Natural killer cell (primary cell): ENCODE measurements around the gene EXOC6B. TPM values are rescaled to one million over a fixed set of nuclear protein-coding genes. Genes with fewer than 3 reads are reported as not detected.
"Not testable (repeated sequence)": the region's sequence is repeated elsewhere in the genome, so short reads cannot be mapped to it uniquely, and the experiment has no call there.

Source experiments
- ATAC-seq, 3 donors: fragments of 150-1000 bp in 2 of 3; fragments of 200-7000 bp in 1 of 3; cut with Tn5 transposase; 1 replicate in 1 of 3; 2 replicates in 2 of 3; pipeline ENCODE4 v1.10.0; 2021; ENCODE audit warnings: mild to moderate bottlenecking in 2 of 3, moderate library complexity in 2 of 3
- DNase-seq, 2 donors: peaks; one replicate each; pipeline versions ENCODE4 v3.0.0 to v3.0.0-alpha.2; 2013 to 2021; ENCODE audit warnings: mixed read lengths in 1 of 2
- H3K27ac ChIP-seq: one replicate; pipeline ENCODE4 v1.5.1; 2013; ENCODE audit warnings: mild to moderate bottlenecking, low read length
- H3K27me3 ChIP-seq: one replicate; pipeline ENCODE4 v1.6.1; 2013; ENCODE audit warnings: low read length; ENCODE audit not compliant: control insufficient read depth, insufficient read depth
- H3K36me3 ChIP-seq: one replicate; pipeline ENCODE4 v1.6.1; 2013; ENCODE audit warnings: low read length; ENCODE audit not compliant: control insufficient read depth, insufficient read depth
- H3K4me1 ChIP-seq: one replicate; pipeline ENCODE4 v1.6.1; 2013; ENCODE audit warnings: low read length; ENCODE audit not compliant: control insufficient read depth, insufficient read depth
- H3K4me3 ChIP-seq: one replicate; pipeline ENCODE4 v1.5.1; 2013; ENCODE audit warnings: low read length
- H3K9me3 ChIP-seq: one replicate; pipeline ENCODE4 v1.6.1; 2013; ENCODE audit warnings: low read length; ENCODE audit not compliant: control insufficient read depth, insufficient read depth
- H3K27ac Mint-ChIP-seq, 2 donors: one replicate each; pipeline ENCODE4 v1.8.0; 2022; ENCODE audit warnings: mild to moderate bottlenecking in 2 of 2, mixed read lengths in 2 of 2, moderate library complexity in 1 of 2
- H3K27me3 Mint-ChIP-seq, 2 donors: one replicate each; pipeline ENCODE4 v1.8.0; 2022; ENCODE audit warnings: low read depth in 2 of 2, mixed read lengths in 2 of 2
- H3K36me3 Mint-ChIP-seq: one replicate; pipeline ENCODE4 v1.8.0; 2022; ENCODE audit warnings: mixed read lengths
- H3K4me1 Mint-ChIP-seq, 2 donors: one replicate each; pipeline ENCODE4 v1.8.0; 2022; ENCODE audit warnings: mixed read lengths in 2 of 2
- H3K4me3 Mint-ChIP-seq: one replicate; pipeline ENCODE4 v1.8.0; 2022; ENCODE audit warnings: mild to moderate bottlenecking, moderate library complexity, mixed read lengths
- H3K9me3 Mint-ChIP-seq, 2 donors: one replicate each; pipeline ENCODE4 v1.8.0; 2022; ENCODE audit warnings: mixed read lengths in 2 of 2
- WGBS: methylation state at CpG from one replicate; pipeline ENCODE4 v1.1.7; 2013; ENCODE audit warnings: missing lambda C conversion rate; ENCODE audit not compliant: insufficient coverage; 5-methylcytosine and 5-hydroxymethylcytosine counted together
- intact Hi-C: fragments of 100-400 bp; cut with micrococcal nuclease; formaldehyde crosslinking; loops from one replicate; pipeline ENCODE4 v1.14.2; 2022
- total RNA-seq, 4 donors: library from RNA; stranded (reverse); fragments of 120-200 nt in 1 of 4; gene quantifications; one replicate each; pipeline versions ENCODE4 v1.2.3 to v1.2.4, GENCODE V29; 2013 to 2022
- TF ChIP-seq, protein P1 (sequence below): fragments of 200-600 bp; IDR thresholded peaks from one replicate; pipeline ENCODE4 v1.8.0; 2022; ENCODE audit warnings: antibody characterized with exemption

Gene EXOC6B
- total RNA-seq, 3 donors from 2014 or later (not counting 1 experiment from before 2014, with no cell fraction given), result 16.6 to 17.2 (median 17.1) TPM

DNA sequence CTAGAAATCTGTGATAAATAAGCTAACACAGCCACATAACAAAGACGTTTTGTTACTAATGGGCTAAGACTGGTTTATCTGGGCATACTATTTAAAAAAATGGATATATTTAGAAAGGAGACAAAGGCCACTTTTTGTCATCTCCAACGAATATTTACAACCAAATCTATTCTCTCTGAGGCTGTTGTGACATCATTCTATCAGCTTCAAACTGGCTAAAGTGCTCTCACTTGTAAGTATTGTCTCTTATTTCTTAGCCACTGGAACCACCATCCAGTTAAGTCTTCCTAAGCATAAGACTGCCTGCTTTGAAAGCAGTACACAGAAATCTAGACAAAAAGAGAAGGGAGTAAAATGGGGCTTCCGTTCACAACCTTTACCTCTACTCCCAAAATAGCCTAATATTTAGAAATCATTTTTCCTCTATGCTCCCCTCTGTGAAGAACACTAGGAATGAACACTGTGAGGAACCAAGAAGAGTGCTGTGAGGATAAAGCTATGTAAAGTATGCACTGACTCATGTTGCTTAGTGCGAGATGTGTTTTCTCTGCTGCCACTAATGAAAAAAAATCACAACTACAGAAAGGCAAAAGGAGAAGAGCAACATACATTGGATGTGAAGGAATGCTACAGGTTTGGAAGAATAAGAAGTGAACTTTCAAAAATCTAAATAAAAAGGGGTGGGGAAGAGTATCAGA is 264.1 kb downstream of the EXOC6B start:
- H3K36me3 ChIP-seq, result no peaks in the 10 kb centered on the region
- H3K4me3 Mint-ChIP-seq, result no peak overlapping the region
- WGBS, result 93% methylated on average over 2 of the region's 4 CpGs
- no peaks in the 10 kb centered on the region for H3K9me3 Mint-ChIP-seq
- no peak for ATAC-seq
- peaks cover 0 to 7% of the 10 kb centered on the region in 2 donors for H3K4me1 Mint-ChIP-seq
- H3K9me3 ChIP-seq, result no peaks in the 10 kb centered on the region
- no peak overlapping the region for H3K27ac ChIP-seq
- no peaks in the 10 kb centered on the region for H3K4me1 ChIP-seq
- H3K27me3 ChIP-seq, result no peaks in the 10 kb centered on the region
- intact Hi-C loops, result no loop called here
- H3K27me3 Mint-ChIP-seq, result no peaks in the 10 kb centered on the region
- H3K27ac Mint-ChIP-seq, result no peak overlapping the region
- no peak for DNase-seq
- H3K4me3 ChIP-seq, result no peak overlapping the region
- TF ChIP-seq, protein P1, sequence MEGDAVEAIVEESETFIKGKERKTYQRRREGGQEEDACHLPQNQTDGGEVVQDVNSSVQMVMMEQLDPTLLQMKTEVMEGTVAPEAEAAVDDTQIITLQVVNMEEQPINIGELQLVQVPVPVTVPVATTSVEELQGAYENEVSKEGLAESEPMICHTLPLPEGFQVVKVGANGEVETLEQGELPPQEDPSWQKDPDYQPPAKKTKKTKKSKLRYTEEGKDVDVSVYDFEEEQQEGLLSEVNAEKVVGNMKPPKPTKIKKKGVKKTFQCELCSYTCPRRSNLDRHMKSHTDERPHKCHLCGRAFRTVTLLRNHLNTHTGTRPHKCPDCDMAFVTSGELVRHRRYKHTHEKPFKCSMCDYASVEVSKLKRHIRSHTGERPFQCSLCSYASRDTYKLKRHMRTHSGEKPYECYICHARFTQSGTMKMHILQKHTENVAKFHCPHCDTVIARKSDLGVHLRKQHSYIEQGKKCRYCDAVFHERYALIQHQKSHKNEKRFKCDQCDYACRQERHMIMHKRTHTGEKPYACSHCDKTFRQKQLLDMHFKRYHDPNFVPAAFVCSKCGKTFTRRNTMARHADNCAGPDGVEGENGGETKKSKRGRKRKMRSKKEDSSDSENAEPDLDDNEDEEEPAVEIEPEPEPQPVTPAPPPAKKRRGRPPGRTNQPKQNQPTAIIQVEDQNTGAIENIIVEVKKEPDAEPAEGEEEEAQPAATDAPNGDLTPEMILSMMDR, result no peak
- peaks cover 14% of the 10 kb centered on the region for H3K36me3 Mint-ChIP-seq

DNA sequence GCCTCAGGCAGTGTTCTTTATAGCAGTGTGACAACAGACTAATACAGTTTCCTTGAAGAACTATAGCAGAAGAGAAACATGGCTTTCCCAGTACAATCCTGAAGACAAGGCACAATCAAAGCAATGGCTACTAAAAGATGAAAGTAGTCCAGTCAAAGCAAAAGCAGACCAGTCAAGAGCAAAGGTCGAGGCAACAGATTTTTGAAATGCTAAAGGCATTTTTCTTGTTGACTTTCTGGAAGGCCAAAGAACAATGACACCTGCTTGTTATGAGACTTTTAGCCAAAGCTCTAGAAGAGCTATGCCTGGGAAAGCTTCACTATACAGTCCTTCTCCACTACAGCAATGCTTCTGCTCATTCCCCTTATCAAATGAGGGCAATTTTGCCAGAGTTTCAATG is 269.9 kb downstream of the EXOC6B start:
- no peak overlapping the region for H3K27ac ChIP-seq
- H3K36me3 ChIP-seq, result no peaks in the 10 kb centered on the region
- TF ChIP-seq, protein P1, result no peak
- no peak for ATAC-seq
- H3K4me3 ChIP-seq, result no peak overlapping the region
- H3K27ac Mint-ChIP-seq, result no peak overlapping the region
- H3K9me3 Mint-ChIP-seq, result peaks cover 0 to 2% of the 10 kb centered on the region in 2 donors
- no peak overlapping the region for H3K4me3 Mint-ChIP-seq
- no peaks in the 10 kb centered on the region for H3K4me1 ChIP-seq
- WGBS, result 92% methylated on average over 1 of the region's 1 CpG
- no peaks in the 10 kb centered on the region for H3K27me3 ChIP-seq
- H3K36me3 Mint-ChIP-seq, result peaks cover 14% of the 10 kb centered on the region
- intact Hi-C loops, result no loop called here
- peaks cover 4% of the 10 kb centered on the region for H3K9me3 ChIP-seq
- DNase-seq, result no peak
- H3K4me1 Mint-ChIP-seq, result peaks cover 0 to 4% of the 10 kb centered on the region in 2 donors
- no peaks in the 10 kb centered on the region for H3K27me3 Mint-ChIP-seq

DNA sequence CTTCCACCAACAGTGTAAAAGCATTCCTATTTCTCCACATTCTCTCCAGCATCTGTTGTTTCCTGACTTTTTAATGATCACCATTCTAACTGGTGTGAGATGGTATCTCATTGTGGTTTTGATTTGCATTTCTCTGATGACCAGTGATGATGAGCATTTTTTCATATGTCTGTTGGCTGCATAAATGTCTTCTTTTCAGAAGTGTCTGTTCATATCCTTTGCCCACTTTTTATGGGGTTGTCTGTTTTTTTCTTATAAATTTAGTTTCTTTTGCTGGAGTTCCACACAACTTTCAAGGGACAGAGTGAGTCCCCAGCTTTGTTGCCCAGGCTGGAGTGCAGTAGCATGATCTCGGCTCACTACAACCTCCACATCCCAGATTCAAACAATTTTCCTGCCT is 270.5 kb downstream of the EXOC6B start:
- H3K27me3 ChIP-seq, H3K4me3 Mint-ChIP-seq, H3K9me3 Mint-ChIP-seq, H3K4me3 ChIP-seq, H3K27ac ChIP-seq, H3K36me3 ChIP-seq, ATAC-seq, H3K27ac Mint-ChIP-seq, H3K4me1 ChIP-seq, H3K27me3 Mint-ChIP-seq, H3K4me1 Mint-ChIP-seq, H3K9me3 ChIP-seq, intact Hi-C loops, DNase-seq: not testable (repeated sequence)
- WGBS, result 73% methylated on average over 1 of the region's 1 CpG
- peaks cover 14% of the 10 kb centered on the region for H3K36me3 Mint-ChIP-seq

- ATAC-seq, H3K36me3 ChIP-seq, H3K27me3 Mint-ChIP-seq, H3K4me3 Mint-ChIP-seq, H3K27ac Mint-ChIP-seq, H3K9me3 ChIP-seq, H3K27me3 ChIP-seq, DNase-seq, H3K4me1 ChIP-seq, intact Hi-C loops, H3K27ac ChIP-seq, H3K9me3 Mint-ChIP-seq, H3K4me1 Mint-ChIP-seq, H3K4me3 ChIP-seq: not testable (repeated sequence)
- peaks cover 14% of the 10 kb centered on the region for H3K36me3 Mint-ChIP-seq
- WGBS, result no CpG with 5 or more reads among the region's 1 CpG
Measured at GRCh38 chr2:72554910-72555309, 270.9 kb downstream of the EXOC6B start.
